Subcutaneous preadipocyte (primary cell): ENCODE results near the gene FCRL6. TPM values are rescaled to one million over a fixed set of nuclear protein-coding genes. Genes with fewer than 3 reads are reported as not detected.

Experiments
- small RNA-seq: library from RNA; depleted of rRNA; stranded (forward); fragments of <200 nt; gene quantifications from one replicate; pipeline ENCODE3, GENCODE V24; 2012
- total RNA-seq: library from RNA; depleted of rRNA; stranded (reverse); fragments of >200 nt; gene quantifications from 2 replicates; pipeline ENCODE4 v1.2.3, GENCODE V29; 2012

The FCRL6 gene
- not detected in 2 replicates for total RNA-seq

GRCh38 chr1:159802111-159802510 lies at the start of gene FCRL6:
FCRL6 (plus strand) TSS chr1:159802360; CDS start chr1:159802425, 65 bp downstream.

GRCh38 chr1:159780583-159781582 lies 21.3 kb upstream of the FCRL6 start, which contains the start of gene DUSP23:
DUSP23 (plus strand) TSS chr1:159780962; CDS start chr1:159781101, 139 bp downstream.

GRCh38 chr1:159826441-159827101 lies 24.4 kb downstream of the FCRL6 start, which contains the start of gene SLAMF8:
SLAMF8 (plus strand) TSS chr1:159826873; CDS start chr1:159826899, 26 bp downstream.

GRCh38 chr1:159862557-159862956 lies 60.4 kb downstream of the FCRL6 start, which contains the start of gene VSIG8:
VSIG8 (minus strand) TSS chr1:159862657; CDS start chr1:159862521, 136 bp downstream.

Small RNAs within 50 kb of the gene (small RNA-seq; reads per million reads assigned to genes)
- gene RF00570: not detected

Other genes with a start within 250 kb of the FCRL6 start
- gene APCS, start 214.5 kb upstream of the FCRL6 start, total RNA-seq: not detected in 2 replicates
- gene CRP, start 87.8 kb upstream of the FCRL6 start, total RNA-seq: not detected in 2 replicates
- gene DUSP23, start 21.4 kb upstream of the FCRL6 start, total RNA-seq: 15.2 and 33.1 TPM in 2 replicates
- gene SLAMF8, start 24.5 kb downstream of the FCRL6 start, total RNA-seq: under 0.01 TPM in 1 of 2 replicates, not detected in the other
- gene VSIG8, start 60.3 kb downstream of the FCRL6 start, total RNA-seq: not detected in 2 replicates
- gene CFAP45, start 97.8 kb downstream of the FCRL6 start, total RNA-seq: 0.37 and 0.39 TPM in 2 replicates
- gene TAGLN2, start 123.1 kb downstream of the FCRL6 start, total RNA-seq: 182 and 238 TPM in 2 replicates
- not detected in 2 replicates for gene IGSF9, start 143.3 kb downstream of the FCRL6 start, total RNA-seq
- not detected in 2 replicates for gene SLAMF9, start 151.9 kb downstream of the FCRL6 start, total RNA-seq
- 5.1 and 6.6 TPM in 2 replicates for gene PIGM, start 229.6 kb downstream of the FCRL6 start, total RNA-seq